Neural cell (in vitro differentiated cells): ENCODE results near the gene ZXDC. TPM values are rescaled to one million over a fixed set of nuclear protein-coding genes. Genes with fewer than 3 reads are reported as not detected.

Source experiments
- H2AFZ ChIP-seq: fragments of 200-600, 300-800 bp; sonication (generic), shearing (Covaris generic); 2 replicates; pipeline ENCODE4 v1.6.0; 2014; ENCODE audit warnings: low read depth, mild to moderate bottlenecking, antibody characterized with exemption, low read length, moderate library complexity
- H3F3A ChIP-seq: fragments of 200-600 bp; shearing (Covaris generic); 2 replicates; pipeline ENCODE4 v1.6.1; 2016; ENCODE audit warnings: mild to moderate bottlenecking, moderate library complexity, mixed read lengths, antibody characterized with exemption, low read length; ENCODE audit not compliant: insufficient read depth, poor library complexity, severe bottlenecking
- H3K27ac ChIP-seq: fragments of 200-600, 300-800 bp; sonication (generic), shearing (Covaris generic); 2 replicates; pipeline ENCODE4 v1.5.1; 2014; ENCODE audit warnings: mild to moderate bottlenecking, low read length, moderate library complexity
- H3K27me3 ChIP-seq: fragments of 300-800, 200-600 bp; sonication (generic), shearing (Covaris generic); 2 replicates; pipeline ENCODE4 v1.6.0; 2014; ENCODE audit warnings: mild to moderate bottlenecking, low read depth, low read length, moderate library complexity; ENCODE audit not compliant: insufficient read depth
- H3K36me3 ChIP-seq: fragments of 300-800, 200-600 bp; sonication (generic), shearing (Covaris generic); 2 replicates; pipeline ENCODE4 v1.5.1; 2014; ENCODE audit warnings: mild to moderate bottlenecking, antibody characterized with exemption, low read length, moderate library complexity; ENCODE audit not compliant: insufficient read depth
- H3K4me2 ChIP-seq: fragments of 300-800, 200-600 bp; sonication (generic), shearing (Covaris generic); 2 replicates; pipeline ENCODE4 v1.6.0; 2014; ENCODE audit warnings: mild to moderate bottlenecking, low read length
- H3K4me3 ChIP-seq: fragments of 300-800, 200-600 bp; sonication (generic), shearing (Covaris generic); 2 replicates; pipeline ENCODE4 v1.5.1; 2014; ENCODE audit warnings: mild to moderate bottlenecking, low read length, moderate library complexity
- H3K79me2 ChIP-seq: fragments of 200-600 bp; shearing (Covaris generic); replicated peaks from 2 replicates; pipeline ENCODE4 v1.6.0; 2014; ENCODE audit warnings: mild to moderate bottlenecking, low read length, moderate library complexity; ENCODE audit not compliant: insufficient read depth
- H3K9ac ChIP-seq: fragments of 300-800, 200-600 bp; sonication (generic), shearing (Covaris generic); 2 replicates; pipeline ENCODE4 v1.6.1; 2016; ENCODE audit warnings: mild to moderate bottlenecking, low read length, mixed read lengths
- H3K9me2 ChIP-seq: fragments of 200-600 bp; shearing (Covaris generic); 2 replicates; pipeline ENCODE4 v1.6.1; 2016; ENCODE audit warnings: mild to moderate bottlenecking, low read length, mixed read lengths; ENCODE audit not compliant: insufficient read depth
- H3K9me3 ChIP-seq: fragments of 200-600, 300-800 bp; sonication (generic), shearing (Covaris generic); 2 replicates; pipeline ENCODE4 v1.6.1; 2016; ENCODE audit warnings: mild to moderate bottlenecking, mixed run types, low read length, moderate library complexity, mixed read lengths
- H4K20me1 ChIP-seq: fragments of 200-600 bp; shearing (Covaris generic); 2 replicates; pipeline ENCODE4 v1.6.1; 2016; ENCODE audit warnings: mild to moderate bottlenecking, mixed run types; ENCODE audit not compliant: insufficient read depth
- EP300 ChIP-seq: fragments of 450-650 bp; conservative IDR thresholded peaks from 2 replicates; pipeline ENCODE4 v1.6.1; 2014; ENCODE audit warnings: antibody characterized with exemption, mild to moderate bottlenecking, moderate library complexity; ENCODE audit not compliant: poor library complexity, severe bottlenecking
- EZH2 ChIP-seq: fragments of 200-600, 300-800 bp; shearing (Covaris generic), sonication (generic); IDR thresholded peaks from 2 replicates; pipeline ENCODE4 v1.6.1; 2014; ENCODE audit warnings: antibody characterized with exemption, low read length, borderline replicate concordance, mild to moderate bottlenecking; ENCODE audit not compliant: insufficient read depth, poor library complexity, severe bottlenecking
- MXI1 ChIP-seq: fragments of 450-650 bp; conservative IDR thresholded peaks from 2 replicates; pipeline ENCODE4 v1.6.1; 2014; ENCODE audit warnings: antibody characterized with exemption, mild to moderate bottlenecking; ENCODE audit not compliant: poor library complexity, severe bottlenecking
- POLR2AphosphoS5 ChIP-seq: IDR thresholded peaks from 2 replicates; pipeline ENCODE4 v1.6.1; 2012
- RAD21 ChIP-seq: fragments of 450-650 bp; conservative IDR thresholded peaks from 2 replicates; pipeline ENCODE4 v1.6.1; 2014; ENCODE audit warnings: antibody characterized with exemption, mild to moderate bottlenecking, moderate library complexity
- SMC3 ChIP-seq: fragments of 450-650 bp; conservative IDR thresholded peaks from 2 replicates; pipeline ENCODE4 v1.6.1; 2014; ENCODE audit warnings: antibody characterized with exemption, mild to moderate bottlenecking, moderate library complexity; ENCODE audit not compliant: poor library complexity
- TAF1 ChIP-seq: IDR thresholded peaks from 2 replicates; pipeline ENCODE4 v1.6.1; 2012; ENCODE audit warnings: low read depth
- polyA plus RNA-seq: library from polyadenylated mRNA; depleted of rRNA; stranded (reverse); fragments of >200 nt; gene quantifications from 2 replicates; pipeline ENCODE4 v1.2.3, GENCODE V29; 2014
- TF ChIP-seq, protein P1 (sequence below): fragments of 450-650 bp; IDR thresholded peaks from 2 replicates; pipeline ENCODE4 v1.5.1; 2014; ENCODE audit warnings: antibody characterized with exemption, mild to moderate bottlenecking, moderate library complexity; ENCODE audit not compliant: poor library complexity, severe bottlenecking
- TF ChIP-seq, protein P2 (sequence below): IDR thresholded peaks from 2 replicates; pipeline ENCODE4 v1.6.1; 2012; ENCODE audit warnings: borderline replicate concordance

ZXDC gene
- polyA plus RNA-seq, 1 donor from 2014 or later = 22.2 TPM

DNA sequence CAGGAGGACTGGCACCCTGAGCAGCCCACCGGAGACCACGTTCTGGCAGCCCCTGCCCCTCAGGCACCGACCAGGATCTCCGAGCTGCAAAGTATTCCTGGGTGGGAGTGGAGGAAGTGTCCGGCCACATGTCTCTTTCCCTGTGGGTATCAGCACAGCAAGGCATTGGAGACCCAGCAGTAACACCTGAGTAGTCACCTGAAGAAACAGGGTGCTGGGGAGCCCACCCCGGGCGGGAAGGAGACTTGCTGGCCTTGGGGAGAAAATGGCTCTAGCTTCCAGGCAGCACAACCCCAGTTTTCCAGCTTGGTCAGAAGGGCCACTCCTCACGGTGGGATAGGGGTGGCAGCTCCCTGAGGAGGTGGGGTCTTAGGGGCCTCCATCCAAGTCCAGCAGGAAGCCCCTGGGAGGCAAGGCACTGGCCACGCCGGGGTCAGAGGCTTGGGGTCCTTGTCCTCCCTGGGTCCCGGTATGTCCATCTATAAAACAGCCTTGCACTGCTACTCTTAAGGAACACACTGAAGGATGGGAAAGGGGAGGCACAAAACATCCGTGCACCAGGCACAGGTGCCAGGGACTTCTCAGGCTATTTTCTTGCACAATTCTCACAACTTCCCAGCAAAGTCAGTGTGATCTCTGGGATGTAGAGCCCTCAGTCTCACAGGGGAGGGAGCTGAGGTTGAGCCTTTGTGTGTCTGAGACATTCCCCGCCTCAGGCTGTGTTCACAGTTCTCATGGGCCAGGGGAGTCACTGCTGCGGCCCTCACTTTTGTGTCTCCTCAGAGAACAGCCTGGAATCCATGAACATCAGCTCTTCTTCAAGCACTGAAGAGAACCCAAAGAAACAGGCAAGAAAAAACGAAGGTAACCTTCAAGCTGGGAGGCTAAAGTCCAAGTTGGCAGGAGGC is 69.0 kb downstream of the ZXDC start:
- Histone ChIP-seq H3K4me2 (no peak overlapping the region), H2AFZ (no peak overlapping the region), H3K27me3 (no peaks in the 10 kb centered on the region), H3K9me3 (no peaks in the 10 kb centered on the region), H3F3A (no peaks in the 10 kb centered on the region), H3K9ac (no peak overlapping the region), H3K4me3 (no peak overlapping the region), H3K9me2 (no peaks in the 10 kb centered on the region), H4K20me1 (no peaks in the 10 kb centered on the region), H3K27ac (no peak overlapping the region), H3K79me2 (no peaks in the 10 kb centered on the region), H3K36me3 (no peaks in the 10 kb centered on the region)
- TF ChIP-seq POLR2AphosphoS5 (no peak), SMC3 (no peak), EP300 (no peak), MXI1 (no peak), TAF1 (no peak), EZH2 (no peak), RAD21 (no peak)
- TF ChIP-seq, protein P1, sequence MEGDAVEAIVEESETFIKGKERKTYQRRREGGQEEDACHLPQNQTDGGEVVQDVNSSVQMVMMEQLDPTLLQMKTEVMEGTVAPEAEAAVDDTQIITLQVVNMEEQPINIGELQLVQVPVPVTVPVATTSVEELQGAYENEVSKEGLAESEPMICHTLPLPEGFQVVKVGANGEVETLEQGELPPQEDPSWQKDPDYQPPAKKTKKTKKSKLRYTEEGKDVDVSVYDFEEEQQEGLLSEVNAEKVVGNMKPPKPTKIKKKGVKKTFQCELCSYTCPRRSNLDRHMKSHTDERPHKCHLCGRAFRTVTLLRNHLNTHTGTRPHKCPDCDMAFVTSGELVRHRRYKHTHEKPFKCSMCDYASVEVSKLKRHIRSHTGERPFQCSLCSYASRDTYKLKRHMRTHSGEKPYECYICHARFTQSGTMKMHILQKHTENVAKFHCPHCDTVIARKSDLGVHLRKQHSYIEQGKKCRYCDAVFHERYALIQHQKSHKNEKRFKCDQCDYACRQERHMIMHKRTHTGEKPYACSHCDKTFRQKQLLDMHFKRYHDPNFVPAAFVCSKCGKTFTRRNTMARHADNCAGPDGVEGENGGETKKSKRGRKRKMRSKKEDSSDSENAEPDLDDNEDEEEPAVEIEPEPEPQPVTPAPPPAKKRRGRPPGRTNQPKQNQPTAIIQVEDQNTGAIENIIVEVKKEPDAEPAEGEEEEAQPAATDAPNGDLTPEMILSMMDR = no peak
- TF ChIP-seq, protein P2, sequence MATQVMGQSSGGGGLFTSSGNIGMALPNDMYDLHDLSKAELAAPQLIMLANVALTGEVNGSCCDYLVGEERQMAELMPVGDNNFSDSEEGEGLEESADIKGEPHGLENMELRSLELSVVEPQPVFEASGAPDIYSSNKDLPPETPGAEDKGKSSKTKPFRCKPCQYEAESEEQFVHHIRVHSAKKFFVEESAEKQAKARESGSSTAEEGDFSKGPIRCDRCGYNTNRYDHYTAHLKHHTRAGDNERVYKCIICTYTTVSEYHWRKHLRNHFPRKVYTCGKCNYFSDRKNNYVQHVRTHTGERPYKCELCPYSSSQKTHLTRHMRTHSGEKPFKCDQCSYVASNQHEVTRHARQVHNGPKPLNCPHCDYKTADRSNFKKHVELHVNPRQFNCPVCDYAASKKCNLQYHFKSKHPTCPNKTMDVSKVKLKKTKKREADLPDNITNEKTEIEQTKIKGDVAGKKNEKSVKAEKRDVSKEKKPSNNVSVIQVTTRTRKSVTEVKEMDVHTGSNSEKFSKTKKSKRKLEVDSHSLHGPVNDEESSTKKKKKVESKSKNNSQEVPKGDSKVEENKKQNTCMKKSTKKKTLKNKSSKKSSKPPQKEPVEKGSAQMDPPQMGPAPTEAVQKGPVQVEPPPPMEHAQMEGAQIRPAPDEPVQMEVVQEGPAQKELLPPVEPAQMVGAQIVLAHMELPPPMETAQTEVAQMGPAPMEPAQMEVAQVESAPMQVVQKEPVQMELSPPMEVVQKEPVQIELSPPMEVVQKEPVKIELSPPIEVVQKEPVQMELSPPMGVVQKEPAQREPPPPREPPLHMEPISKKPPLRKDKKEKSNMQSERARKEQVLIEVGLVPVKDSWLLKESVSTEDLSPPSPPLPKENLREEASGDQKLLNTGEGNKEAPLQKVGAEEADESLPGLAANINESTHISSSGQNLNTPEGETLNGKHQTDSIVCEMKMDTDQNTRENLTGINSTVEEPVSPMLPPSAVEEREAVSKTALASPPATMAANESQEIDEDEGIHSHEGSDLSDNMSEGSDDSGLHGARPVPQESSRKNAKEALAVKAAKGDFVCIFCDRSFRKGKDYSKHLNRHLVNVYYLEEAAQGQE = no peak

DNA sequence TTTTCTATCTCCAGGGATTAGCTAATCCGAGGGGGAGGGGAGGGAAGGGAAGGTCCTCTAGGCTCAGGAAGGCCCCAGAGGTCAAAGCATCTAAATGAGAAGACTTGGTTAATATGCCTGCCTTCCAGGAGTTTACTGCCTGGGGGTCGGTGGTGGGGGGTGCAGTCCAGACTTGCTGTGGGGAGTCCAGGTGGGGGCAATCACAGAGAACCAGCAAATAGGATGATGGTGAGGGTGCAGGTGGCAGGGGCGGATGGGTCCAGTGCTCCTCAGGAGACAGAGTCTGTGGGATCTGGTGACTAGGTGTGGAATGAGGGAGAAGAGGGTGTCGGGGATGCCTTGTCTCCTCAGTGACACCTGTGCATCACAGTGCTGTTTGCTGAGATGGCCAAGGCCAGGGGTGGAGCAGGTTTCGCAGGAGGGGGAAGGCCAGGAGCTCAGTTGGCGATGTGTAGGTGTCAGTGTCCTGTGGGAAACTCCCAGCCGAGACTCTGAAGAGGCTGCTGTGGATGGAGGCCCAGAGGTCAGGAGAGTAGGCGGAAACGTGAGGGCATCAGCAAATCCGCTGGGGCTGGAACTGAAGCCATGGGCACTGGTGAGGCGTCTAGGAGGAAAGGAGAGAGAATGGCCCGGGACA is 72.9 kb downstream of the ZXDC start:
- H3K36me3 ChIP-seq = no peaks in the 10 kb centered on the region
- TF ChIP-seq EP300 (no peak), MXI1 (no peak), POLR2AphosphoS5 (no peak), EZH2 (no peak), SMC3 (no peak), TAF1 (no peak), RAD21 (no peak)
- TF ChIP-seq, protein P2 = no peak
- TF ChIP-seq, protein P1 = no peak
- H3K9ac ChIP-seq = no peak overlapping the region

More for the DNA sequence above, 72.9 kb downstream of the ZXDC start:
- Histone ChIP-seq H3K4me3 (no peak overlapping the region), H3K27me3 (no peaks in the 10 kb centered on the region), H3K79me2 (no peaks in the 10 kb centered on the region), H3K4me2 (no peak overlapping the region), H3K9me2 (no peaks in the 10 kb centered on the region), H2AFZ (no peak overlapping the region), H3K9me3 (no peaks in the 10 kb centered on the region), H3F3A (no peaks in the 10 kb centered on the region), H4K20me1 (no peaks in the 10 kb centered on the region), H3K27ac (no peak overlapping the region)
